ENCODE measurements around the gene IFNGR2.

Gene IFNGR2, protein sequence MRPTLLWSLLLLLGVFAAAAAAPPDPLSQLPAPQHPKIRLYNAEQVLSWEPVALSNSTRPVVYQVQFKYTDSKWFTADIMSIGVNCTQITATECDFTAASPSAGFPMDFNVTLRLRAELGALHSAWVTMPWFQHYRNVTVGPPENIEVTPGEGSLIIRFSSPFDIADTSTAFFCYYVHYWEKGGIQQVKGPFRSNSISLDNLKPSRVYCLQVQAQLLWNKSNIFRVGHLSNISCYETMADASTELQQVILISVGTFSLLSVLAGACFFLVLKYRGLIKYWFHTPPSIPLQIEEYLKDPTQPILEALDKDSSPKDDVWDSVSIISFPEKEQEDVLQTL

DNA sequence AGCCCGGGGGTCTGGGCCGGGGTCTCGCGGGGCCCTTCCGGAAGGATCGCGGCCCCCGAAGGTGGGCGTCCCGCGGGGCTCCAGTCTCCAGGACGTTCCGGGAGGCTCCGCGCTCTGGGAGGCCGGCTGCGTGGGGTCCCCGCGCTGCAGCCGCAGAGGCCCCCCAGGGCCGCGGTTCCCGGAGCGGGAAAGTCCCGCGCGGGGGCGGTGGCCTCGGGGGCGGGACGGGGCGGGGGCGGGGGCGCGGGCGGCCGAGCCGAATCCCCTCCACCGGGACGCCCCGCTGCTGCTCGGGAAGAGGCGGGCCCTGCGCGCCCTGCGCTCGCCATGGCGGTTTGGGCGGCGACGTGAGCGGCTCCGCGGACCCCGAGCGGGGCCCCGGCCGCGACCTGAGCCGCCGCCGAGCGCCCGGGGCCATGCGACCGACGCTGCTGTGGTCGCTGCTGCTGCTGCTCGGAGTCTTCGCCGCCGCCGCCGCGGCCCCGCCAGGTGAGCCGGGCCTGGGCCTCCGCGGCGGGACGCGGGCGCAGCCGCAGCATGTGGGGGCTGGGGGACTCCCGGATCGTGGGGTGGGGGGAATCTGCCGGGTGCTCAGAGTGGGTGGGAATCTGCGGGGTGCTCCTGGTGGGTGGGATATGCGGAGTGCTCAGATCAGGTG is at the start of gene IFNGR2:
TSS of gene IFNGR2 (plus strand) at position 286 of the 658 bp plus-strand sequence. CDS start at position 417, 131 bp downstream.
- no peak for TF ChIP-seq GATA2 (IDR thresholded peaks at IDR 0.05; ENCODE audit: low read depth, low read length)
- no peak for TF ChIP-seq GATA3 (IDR thresholded peaks at IDR 0.05; ENCODE audit: low read depth, low read length)

DNA sequence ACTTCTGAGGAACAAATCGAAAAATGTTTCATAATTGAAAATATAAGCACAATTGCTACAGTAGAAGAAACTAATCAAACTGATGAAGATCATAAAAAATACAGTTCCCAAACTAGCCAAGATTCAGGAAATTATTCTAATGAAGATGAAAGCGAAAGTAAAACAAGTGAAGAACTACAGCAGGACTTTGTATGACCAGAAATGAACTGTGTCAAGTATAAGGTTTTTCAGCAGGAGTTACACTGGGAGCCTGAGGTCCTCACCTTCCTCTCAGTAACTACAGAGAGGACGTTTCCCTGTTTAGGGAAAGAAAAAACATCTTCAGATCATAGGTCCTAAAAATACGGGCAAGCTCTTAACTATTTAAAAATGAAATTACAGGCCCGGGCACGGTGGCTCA is 47.9 kb upstream of the IFNGR2 start:
- TF ChIP-seq GATA3 (IDR thresholded peaks at IDR 0.05; ENCODE audit: low read depth, low read length), result no peak
- TF ChIP-seq GATA2 (IDR thresholded peaks at IDR 0.05; ENCODE audit: low read depth, low read length), result no peak

DNA sequence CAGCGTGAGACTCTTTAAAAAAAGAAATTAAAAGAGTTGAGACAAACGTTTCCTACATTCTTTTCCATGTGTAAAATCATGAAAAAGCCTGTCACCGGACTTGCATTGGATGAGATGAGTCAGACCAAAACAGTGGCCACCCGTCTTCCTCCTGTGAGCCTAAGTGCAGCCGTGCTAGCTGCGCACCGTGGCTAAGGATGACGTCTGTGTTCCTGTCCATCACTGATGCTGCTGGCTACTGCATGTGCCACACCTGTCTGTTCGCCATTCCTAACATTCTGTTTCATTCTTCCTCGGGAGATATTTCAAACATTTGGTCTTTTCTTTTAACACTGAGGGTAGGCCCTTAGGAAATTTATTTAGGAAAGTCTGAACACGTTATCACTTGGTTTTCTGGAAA is 47.2 kb upstream of the IFNGR2 start:
- TF ChIP-seq GATA2 (IDR thresholded peaks at IDR 0.05; ENCODE audit: low read depth, low read length), result no peak
- no peak for TF ChIP-seq GATA3 (IDR thresholded peaks at IDR 0.05; ENCODE audit: low read depth, low read length)

DNA sequence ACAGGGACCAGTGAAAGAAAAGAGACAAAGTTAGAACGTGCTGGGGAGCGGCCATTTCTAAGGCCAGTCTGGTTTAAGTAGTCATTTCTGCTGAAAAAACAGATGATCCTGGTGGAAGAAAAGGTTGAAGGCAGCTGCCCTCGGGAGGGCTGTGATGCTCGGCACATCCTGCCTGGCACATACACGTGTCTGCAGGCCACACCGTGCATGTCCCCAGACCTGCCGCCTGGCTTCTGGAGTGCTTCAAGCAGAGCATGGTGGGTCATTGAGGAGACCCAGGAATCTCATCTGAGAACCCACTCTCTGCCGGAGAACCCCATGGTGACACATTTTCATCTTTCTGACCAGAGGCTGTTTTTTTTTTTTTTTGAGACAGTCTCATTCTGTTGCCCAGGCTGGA is 46.0 kb upstream of the IFNGR2 start:
- TF ChIP-seq GATA2 (IDR thresholded peaks at IDR 0.05; ENCODE audit: low read depth, low read length), result no peak
- no peak for TF ChIP-seq GATA3 (IDR thresholded peaks at IDR 0.05; ENCODE audit: low read depth, low read length)

DNA sequence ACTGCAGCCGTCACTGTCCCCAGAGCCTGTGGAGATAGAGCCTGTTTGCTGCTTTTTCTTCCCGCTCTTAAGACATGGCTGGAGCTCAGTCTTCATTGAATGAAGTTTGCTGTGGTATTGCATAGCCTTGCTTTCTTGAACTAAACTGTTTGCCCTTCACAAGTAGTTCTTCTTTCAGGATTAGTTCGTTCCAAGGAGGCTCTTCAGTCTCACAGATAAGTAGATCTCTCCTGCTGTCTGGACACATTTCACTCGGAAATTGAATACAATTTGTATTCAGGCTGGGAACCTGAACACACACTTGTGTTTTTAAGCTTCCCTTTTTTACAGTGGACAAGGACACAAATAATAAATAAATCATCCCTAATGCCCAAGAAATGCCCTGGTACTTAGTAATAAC is 43.8 kb upstream of the IFNGR2 start:
- no peak for TF ChIP-seq GATA3 (IDR thresholded peaks at IDR 0.05; ENCODE audit: low read depth, low read length)
- no peak for TF ChIP-seq GATA2 (IDR thresholded peaks at IDR 0.05; ENCODE audit: low read depth, low read length)

DNA sequence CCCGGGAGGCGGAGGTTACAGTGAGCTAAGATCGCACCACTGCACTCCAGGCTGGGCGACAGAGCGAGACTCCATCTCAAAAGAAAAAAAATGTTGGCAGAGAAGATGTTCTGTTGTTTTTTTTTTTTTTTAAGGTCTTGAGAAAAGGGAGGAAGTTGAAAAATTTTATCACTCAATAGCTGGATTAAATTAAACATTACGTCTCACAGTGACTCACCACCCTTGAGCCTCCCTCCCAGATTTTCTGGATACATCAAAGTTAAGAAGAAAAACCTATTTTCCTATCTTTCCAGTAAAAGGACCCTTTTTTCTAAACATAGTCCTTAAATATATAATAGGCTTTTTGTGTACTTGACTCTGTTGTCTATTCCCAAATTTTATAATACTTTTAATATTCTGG is 42.9 kb upstream of the IFNGR2 start:
- TF ChIP-seq GATA2 (IDR thresholded peaks at IDR 0.05; ENCODE audit: low read depth, low read length), result no peak
- no peak for TF ChIP-seq GATA3 (IDR thresholded peaks at IDR 0.05; ENCODE audit: low read depth, low read length)

DNA sequence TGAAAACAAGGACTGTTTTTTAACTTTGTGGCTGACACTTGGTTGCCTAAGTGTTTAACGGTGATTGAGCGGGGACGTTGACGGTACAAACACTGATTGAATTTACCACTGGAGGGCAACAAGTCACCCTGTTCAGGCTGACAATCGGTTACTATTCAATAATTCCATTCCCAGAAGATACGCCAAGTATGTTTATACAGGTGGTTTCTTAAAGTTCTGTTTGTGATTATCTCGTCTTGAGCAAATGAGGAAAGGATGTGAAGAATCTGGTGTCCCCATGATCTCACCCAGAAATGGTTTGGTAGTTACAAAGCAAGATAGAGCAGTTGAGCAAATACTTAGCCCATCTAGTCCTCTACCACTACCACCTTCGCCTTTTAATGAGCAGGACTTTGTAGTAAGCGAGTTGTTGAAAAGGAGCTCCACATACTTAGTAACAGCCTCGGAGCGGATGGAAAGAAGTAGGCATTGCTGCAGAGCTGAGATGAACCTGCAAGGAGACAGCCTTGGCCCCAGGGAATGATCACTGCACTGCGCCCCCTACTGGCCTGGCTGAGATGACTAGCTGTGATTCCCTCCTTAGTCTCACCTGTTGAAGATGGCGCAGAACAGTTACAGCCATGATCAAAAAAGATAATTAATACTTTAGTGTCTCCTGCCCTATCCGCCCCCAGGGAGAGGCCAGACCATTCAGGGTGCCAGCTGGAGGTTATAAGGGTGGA is 42.2 kb upstream of the IFNGR2 start:
- no peak for TF ChIP-seq GATA3 (IDR thresholded peaks at IDR 0.05; ENCODE audit: low read depth, low read length)
- TF ChIP-seq GATA2 (IDR thresholded peaks at IDR 0.05; ENCODE audit: low read depth, low read length), result no peak

DNA sequence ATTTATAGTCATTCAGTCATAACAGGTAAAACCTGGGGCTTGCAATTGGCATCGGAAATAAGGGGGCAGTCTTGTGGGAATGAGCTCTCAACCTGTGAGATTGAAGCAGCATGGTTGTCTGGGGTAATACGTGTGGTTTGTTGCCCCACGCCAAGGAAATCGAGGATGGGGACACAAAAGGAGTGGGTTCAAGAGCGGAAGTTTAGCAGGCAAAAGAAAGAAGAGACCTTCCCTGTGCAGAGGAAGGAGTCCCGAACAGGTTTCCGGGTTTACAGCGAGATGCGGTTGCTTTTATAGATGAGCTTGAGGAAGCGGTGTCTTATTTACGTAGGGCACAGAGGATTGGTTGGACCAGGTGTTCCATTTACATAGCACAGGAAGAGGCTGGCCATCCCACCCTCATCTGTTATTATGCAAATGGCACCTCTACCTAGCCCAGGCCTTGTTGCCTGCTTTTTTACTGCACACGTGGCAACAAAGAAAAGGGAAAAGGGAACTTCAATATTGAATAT is 41.1 kb upstream of the IFNGR2 start:
- TF ChIP-seq GATA2 (IDR thresholded peaks at IDR 0.05; ENCODE audit: low read depth, low read length) (no peak), GATA3 (IDR thresholded peaks at IDR 0.05; ENCODE audit: low read depth, low read length) (no peak)

DNA sequence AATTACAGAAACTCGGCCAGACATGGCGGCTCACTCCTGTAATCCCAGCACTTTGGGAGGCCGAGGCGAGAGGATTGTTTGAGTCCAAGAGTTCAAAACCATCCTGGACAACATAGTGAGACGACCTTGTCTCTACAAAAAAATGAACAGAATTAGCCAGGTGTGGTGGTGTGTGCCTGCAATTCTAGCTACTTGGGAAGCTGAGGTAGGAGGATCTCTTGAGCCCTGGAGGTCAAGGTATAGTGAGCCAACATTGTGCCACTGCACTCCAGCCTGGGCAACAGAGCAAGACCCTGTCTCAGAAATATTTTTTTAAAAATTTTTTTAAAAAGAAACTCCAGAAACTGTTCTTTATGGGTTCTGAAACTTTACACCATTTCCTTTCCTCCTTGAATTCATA is 38.4 kb upstream of the IFNGR2 start:
- no peak for TF ChIP-seq GATA2 (IDR thresholded peaks at IDR 0.05; ENCODE audit: low read depth, low read length)

DNA sequence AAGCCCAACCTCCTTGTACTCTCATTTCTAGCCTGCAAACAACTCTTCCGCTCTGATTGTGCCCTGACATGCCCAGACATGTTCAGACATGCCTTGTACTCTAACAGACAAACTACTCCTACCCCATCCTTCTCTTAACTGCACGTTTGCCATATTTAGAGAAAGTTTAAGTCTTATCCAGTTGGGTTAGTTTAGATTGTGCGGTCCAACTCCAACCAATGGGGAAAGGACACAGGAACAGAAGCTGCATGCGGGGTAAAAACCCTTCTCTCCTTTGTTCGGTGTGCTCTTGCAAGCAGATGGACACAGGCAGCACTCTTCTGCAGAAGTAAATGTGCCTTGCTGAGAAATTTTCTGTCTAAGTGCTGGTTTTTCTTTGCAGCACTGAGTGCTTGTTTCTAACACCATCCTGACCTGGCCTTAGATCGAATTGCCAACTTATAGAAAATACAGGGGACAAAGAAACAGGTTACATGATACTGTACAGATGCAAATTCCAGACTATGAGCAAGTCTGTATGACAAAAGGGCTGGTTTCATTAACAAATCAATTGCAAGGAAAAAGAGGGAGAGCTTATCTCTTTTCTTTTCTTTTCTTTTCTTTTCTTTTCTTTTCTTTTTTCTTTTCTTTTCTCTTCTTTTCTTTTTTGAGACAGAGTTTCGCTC is 35.8 kb upstream of the IFNGR2 start:
- no peak for TF ChIP-seq GATA3 (IDR thresholded peaks at IDR 0.05; ENCODE audit: low read depth, low read length)

DNA sequence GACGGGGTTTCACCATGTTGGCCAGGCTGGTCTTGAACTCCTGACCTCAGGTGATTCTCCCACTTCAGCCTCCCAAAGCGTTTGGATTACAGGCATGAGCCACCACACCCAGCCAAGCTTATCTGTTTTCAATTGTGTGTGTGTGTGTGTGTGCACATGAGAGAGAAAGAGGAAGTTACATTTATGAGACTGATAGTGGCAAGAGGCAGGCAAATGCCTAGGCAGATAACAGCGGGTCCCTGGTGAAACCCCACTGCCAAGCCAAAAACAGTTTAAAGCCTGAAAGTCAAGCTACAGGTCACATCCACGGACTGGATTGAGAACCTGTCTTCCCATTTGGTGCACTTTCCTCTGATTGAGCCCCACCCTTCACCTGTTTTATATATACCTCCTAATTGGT is 35.1 kb upstream of the IFNGR2 start:
- TF ChIP-seq GATA2 (IDR thresholded peaks at IDR 0.05; ENCODE audit: low read depth, low read length) (no peak), GATA3 (IDR thresholded peaks at IDR 0.05; ENCODE audit: low read depth, low read length) (no peak)

DNA sequence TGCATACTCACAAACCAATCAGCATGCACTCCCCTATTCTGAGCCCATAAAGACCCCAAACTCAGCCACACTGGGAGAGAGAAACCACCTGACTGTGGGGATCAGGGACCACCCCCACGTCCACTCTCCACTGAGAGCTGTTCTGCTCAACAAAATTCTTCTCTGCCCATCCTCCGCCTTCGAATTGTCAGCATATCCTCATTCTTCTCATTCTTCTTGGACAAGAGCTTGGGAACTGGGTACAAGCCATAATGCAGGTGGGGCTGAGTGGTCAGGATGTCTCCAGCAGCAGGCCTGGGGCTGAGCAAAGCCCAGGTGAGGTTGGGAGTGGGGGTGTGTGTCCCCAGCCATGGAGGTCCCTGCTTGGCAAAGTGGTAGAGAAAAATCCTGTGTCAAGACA is 34.6 kb upstream of the IFNGR2 start:
- TF ChIP-seq GATA2 (IDR thresholded peaks at IDR 0.05; ENCODE audit: low read depth, low read length) (no peak), GATA3 (IDR thresholded peaks at IDR 0.05; ENCODE audit: low read depth, low read length) (no peak)

DNA sequence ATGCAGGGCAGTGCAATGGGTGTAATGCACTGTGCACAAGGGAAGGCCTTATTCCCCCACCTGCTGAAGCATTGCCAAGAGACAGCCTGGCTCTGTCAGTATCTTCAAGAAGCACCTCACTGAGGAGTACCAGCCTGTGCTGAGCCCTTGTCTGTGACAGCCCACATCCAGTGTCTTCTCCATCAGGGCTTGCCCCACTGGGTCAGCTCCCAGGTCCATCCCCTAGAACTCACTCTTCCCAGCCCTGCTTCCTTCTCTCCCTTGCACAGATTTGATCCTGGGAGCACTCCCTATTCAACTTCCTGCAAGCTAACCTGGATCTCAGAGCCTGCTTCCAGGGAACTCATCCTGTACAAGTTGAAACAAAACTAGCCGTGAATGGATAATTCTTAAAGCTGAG is 33.6 kb upstream of the IFNGR2 start:
- TF ChIP-seq GATA3 (IDR thresholded peaks at IDR 0.05; ENCODE audit: low read depth, low read length) (no peak), GATA2 (IDR thresholded peaks at IDR 0.05; ENCODE audit: low read depth, low read length) (no peak)

DNA sequence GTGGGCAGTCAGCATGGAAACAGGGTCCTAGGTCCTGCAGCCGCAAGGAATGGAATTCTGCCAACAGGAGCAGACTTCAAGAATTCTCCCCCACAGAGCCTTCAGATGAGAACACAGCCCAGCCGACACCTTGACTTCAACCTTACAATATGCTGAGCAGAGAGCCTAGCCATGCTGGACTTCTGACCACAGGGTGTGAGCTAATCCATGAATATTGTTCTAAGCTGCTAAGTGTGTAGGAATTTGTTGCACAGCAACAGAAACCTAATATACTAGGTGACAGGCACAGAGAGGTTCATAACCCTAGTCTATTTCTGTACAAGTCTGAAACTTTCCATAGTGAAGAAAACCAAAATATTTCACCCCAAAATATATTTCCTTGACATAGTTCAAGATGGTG is 32.9 kb upstream of the IFNGR2 start:
- TF ChIP-seq GATA3 (IDR thresholded peaks at IDR 0.05; ENCODE audit: low read depth, low read length), result no peak
- TF ChIP-seq GATA2 (IDR thresholded peaks at IDR 0.05; ENCODE audit: low read depth, low read length), result no peak
